ENCODE measurements around the gene GALNT5.
"Not testable (repeated sequence)": the region's sequence is repeated elsewhere in the genome, so short reads cannot be mapped to it uniquely, and the experiment has no call there.

Gene GALNT5

DNA sequence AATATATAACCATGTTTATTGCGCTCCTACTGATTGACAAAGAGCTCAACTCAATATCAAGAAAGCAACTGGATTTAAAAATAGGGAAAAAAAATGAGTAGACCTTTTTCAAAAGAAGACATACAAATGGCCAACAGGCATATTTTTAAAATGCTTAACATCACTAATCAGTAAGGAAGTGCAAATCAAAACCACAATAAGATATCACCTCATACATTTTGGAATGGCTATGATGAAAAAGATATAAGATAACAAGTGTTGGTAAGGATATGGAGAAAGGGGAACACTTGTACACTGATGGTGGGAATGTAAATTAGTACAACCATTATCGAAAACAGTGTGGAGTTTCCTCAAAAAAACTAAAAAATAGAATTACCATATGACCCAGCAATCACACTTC is 5.6 kb upstream of the GALNT5 start:
- FAIRE-seq = no peak
- DNase-seq (ENCODE audit: low spot score) = no peak

DNA sequence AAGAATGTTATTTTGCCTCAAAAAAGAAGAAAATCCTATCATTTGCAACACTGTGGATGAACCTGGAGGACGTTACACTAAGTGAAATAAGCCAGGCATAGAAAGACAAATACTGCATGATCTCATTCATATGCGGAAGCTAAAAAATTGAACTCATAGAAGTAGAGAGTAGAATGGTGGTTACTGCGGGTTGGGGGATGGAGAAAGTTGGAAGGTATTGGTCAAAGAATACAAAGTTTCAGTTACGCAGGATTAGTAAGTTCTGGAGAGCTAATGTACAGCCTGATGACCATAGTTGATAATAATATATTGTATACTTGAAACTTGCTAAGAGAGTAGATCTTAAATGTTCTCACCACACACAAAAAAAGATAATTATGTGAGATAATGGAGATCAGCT is 5.0 kb upstream of the GALNT5 start:
- no peak for DNase-seq (ENCODE audit: low spot score)
- no peak for FAIRE-seq

DNA sequence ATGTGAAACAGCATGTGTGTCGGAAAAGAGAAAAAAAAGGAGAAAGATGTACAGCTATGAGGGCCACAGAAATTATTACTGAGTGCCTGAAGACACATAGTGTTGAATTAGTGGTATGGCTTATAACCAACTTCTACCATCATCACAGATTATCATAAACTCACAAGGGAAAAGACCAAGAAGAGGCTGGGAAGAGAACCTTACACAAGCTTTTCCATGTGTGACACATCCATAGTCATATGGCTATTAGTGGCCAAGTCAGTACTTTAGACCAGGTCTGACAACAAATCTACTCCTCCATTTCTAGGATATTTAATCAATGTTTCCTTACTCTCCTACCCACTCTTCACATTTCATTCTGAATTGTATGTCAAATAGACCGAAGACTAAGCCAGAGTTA is 3.5 kb upstream of the GALNT5 start:
- FAIRE-seq (no peak), DNase-seq (ENCODE audit: low spot score) (no peak)

DNA sequence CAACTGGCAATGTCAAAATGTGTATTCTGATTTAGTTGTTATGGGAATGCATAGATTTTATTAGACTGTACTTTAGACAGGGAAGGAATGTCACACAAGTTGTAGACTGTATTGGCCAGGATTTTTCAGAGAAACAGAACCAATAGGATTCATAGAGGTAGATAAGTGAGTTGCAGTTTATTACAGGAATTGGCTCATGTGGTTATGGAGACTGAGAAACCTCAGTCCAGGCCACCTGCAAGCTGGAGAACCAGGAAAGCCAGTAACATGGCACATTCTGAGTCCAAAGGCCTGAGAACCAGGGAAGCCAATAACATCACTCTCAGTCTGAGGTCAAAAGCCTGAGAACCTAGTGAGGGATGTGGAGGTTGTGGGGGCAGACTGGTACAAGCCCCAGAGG is 1.8 kb upstream of the GALNT5 start:
- no peak for FAIRE-seq

DNA sequence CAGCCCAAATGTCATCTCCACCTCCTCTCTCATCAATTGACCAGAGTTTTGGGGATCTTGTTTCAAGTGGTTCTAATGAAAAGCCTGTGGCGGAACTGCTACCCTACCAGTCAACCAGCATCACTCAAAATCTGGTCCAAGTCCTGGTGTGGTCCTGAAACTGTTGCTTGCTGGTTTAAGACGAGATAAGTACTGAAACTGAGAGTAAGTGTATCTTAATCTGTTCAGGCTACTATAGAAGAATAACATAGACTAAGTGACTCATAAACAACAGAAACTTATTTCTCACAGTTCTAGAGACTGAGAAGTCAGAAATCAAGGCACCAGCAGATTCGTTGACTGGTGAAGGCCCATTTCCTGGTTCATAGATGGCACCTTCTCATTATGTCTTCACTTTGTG is 879 bp upstream of the GALNT5 start:
- DNase-seq (ENCODE audit: low spot score) (no peak), FAIRE-seq (no peak)

More for the DNA sequence above, 1.8 kb upstream of the GALNT5 start:
- no peak for DNase-seq (ENCODE audit: low spot score)

DNA sequence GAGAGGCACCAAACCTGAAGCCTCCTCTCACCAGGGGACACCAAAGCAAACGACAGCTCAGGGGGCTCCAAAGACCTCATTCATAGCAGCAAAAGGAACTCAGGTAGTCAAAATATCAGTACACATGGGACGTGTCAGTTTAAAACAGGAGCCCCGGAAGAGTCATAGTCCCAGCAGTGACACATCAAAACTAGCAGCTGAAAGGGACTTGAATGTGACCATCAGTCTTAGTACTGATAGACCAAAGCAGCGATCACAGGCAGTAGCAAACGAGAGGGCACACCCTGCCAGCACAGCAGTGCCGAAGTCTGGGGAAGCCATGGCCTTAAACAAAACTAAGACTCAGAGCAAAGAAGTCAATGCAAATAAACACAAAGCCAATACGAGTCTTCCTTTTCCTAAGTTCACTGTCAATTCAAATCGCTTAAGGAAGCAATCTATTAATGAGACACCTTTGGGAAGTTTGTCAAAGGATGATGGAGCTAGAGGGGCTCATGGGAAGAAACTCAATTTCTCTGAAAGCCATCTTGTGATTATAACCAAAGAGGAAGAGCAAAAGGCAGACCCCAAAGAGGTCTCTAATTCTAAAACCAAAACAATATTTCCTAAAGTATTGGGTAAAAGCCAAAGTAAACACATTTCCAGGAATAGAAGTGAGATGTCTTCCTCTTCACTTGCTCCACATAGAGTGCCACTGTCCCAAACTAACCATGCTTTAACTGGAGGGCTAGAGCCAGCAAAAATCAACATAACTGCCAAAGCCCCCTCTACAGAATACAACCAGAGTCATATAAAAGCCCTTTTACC is 1.2 kb downstream of the GALNT5 start:
- DNase-seq (ENCODE audit: low spot score) = no peak
- FAIRE-seq = no peak

DNA sequence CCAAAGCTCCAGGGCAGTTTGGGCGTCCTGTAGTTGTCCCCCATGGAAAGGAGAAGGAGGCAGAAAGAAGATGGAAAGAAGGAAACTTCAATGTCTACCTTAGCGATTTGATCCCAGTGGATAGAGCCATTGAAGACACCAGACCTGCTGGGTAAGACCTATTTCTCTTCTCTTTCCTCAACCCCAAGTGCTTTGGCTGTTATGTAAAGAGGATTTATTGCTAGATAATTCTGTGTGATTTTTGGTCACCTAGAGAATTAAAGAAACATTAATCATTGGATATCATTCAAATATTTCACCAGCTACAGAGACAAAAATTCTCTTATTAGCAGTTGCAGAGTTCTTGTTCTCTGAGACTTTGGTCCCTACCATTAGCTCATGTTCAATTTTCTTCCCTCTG is 1.9 kb downstream of the GALNT5 start:
- FAIRE-seq = no peak
- no peak for DNase-seq (ENCODE audit: low spot score)

DNA sequence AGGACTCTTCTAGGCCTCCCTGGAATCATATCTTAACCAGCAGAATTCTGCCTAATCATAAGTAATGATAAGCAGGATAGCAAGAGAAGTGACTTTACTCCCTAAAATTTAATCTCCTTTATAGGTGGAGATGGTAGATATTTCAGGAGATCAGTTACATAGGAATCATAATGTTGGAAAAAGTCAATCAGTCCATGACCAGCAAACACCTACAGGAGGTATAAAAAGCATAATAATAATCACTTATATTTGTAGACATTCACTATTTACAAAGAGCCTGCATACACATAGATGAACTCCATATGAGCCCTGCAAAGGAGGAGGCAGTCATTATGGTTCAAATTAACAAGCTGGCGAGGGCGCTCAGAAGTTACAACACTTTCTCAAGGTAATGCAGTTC is 2.5 kb downstream of the GALNT5 start:
- no peak for DNase-seq (ENCODE audit: low spot score)

DNA sequence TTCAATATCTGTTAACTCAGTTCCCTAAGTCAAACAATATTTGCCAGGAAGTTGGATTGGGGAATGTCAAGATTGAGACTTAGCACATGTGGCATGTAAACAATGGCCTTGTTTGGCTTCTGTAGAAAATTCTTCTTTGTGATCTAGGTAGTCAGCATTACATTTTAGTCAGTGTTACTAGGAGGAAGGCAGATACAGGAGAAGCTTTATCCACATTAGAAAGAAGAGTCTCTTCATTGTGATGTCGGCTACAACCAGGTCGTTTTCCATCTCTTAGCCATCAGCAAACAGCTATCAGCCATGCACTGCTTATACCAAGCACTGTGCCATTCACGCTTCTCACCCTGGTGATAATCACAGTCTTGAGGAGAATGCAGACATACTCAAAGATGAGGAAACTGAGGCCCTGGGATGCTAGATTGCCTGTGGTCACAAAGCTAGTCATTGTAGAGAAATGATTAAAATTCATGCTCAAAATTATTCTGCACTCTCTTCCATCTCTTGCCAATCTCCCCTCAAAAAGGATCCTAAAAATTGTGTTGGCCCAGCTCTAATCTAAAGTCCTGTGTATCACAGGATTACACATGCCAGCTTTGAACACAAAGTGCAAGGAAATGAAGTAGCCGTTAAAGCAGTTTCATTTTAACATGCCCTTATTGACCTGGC is 3.2 kb downstream of the GALNT5 start:
- no peak for DNase-seq (ENCODE audit: low spot score)
- FAIRE-seq = no peak

More for the DNA sequence above, 2.5 kb downstream of the GALNT5 start:
- FAIRE-seq = no peak

DNA sequence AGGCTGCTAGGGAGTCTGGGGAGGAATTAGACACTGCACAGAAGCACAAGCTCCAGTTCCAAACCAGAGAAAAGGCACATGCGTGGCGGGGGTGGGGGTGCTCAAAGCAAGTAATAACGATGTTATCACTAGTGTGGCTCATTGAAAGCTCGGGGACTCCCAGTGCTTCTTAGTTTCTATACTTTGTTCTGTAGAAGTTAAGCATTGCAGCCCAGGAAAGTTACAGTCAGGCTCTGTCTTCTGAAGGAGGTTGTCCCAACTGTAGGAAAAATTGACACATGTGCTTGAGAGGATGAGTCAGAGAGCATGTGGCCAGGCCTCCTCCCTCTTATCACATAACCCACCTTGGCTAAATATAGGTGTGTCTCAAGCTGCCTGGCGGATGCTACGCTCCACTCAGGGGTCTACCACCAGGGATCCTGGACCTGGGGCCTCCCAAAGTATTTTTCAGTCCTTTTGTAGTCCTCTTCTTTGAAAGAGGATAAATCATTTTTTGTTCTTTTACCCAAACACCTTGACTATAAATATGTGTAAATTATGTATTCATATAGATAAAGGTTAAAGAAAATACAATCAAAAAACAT is 3.8 kb downstream of the GALNT5 start:
- peak; percentile 68 for DNase-seq (ENCODE audit: low spot score)
- no peak for FAIRE-seq

DNA sequence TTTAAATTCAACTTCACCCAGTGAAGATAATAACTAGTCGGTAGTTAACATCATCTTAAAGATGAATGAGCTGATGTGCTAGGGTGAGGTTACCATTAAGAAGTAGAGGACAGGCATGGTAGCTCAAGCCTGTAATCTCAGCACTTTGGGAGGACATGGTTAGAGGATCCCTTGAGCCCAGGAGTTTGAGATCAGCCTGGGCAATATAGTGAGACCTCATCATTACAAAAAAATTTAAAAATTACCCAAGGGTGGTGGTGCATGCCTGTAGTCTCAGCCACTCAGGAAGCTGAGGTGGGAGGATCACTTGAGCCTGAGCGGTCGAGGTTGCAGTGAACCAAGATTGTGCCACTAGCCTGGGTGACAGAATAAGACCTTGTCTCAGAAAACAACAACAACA is 4.7 kb downstream of the GALNT5 start:
- FAIRE-seq (no peak), DNase-seq (ENCODE audit: low spot score) (no peak)

DNA sequence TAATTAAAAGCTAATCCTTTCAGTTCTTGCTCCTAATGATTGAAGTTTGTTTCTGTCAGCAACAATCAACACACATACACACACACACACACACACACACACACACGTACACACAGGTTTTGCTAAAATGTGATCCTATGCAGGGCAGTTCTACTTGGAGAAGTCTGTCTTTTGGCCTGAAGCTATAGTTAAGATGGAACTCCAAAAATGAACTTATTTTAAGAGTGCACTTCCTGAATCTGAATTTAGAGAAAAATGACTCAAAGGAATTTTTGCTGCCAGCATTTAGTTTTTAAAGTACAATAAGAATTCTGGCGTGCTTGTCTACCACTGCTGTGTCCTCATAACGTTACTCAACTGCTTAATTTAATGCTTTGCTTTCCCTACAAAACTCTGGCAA is 6.6 kb downstream of the GALNT5 start:
- FAIRE-seq (no peak), DNase-seq (ENCODE audit: low spot score) (no peak)

DNA sequence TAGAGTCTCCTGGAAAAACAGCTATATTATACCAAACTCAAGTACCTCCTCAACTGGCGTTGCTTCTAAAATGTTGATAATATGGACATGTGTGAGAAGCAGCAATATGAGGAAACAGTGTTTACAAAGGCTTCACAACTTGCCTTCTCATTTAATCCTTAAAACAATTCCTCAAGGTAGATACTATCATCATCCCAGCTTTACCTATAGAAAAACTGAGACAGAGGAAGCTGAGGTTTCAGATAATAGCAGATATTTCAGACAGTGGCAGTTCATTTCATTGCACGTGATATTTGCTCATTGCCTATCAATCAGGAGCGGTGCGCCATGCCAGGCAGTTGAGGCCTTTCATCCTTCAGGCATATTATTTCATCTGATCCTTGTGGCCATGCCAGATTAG is 8.3 kb downstream of the GALNT5 start:
- no peak for DNase-seq (ENCODE audit: low spot score)
- no peak for FAIRE-seq

DNA sequence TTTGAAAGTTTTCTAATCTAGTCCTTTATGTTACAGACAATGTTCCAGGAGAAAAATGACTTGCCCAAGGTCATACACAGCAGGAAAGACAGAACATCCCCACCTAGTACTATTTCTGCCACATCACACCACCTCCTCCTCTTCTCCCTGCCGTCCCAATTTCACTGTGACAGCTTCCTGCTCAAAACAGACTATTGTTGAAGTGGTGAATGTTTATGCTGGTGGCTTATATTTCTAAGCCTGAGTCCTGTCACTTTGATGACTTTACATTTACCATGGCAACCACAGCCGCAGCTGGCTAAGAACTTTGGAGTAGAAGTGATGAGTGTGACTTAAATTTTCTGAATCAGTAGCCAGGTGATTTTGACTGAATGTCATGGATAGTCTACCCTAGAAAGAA is 10.0 kb downstream of the GALNT5 start:
- FAIRE-seq = no peak
- no peak for DNase-seq (ENCODE audit: low spot score)

DNA sequence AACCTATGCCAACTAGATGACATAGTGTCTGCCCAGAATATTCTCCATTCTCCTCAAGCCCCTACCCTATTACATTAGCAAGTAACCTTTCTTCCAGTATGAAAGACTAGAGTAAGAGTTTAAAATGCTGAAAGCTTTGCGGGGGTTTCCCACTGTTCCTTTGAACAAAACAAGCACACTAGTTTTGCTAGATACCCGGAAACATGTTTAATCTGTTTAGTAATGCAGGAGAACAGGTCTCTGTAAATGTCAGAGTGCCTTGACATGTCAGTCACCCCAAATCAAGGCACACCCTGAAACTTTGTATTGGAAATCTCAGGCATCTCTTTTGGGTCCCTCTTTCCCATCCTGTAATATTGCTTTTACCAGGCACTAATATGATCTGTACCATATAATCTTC is 11.6 kb downstream of the GALNT5 start:
- DNase-seq (ENCODE audit: low spot score) (no peak), FAIRE-seq (no peak)

DNA sequence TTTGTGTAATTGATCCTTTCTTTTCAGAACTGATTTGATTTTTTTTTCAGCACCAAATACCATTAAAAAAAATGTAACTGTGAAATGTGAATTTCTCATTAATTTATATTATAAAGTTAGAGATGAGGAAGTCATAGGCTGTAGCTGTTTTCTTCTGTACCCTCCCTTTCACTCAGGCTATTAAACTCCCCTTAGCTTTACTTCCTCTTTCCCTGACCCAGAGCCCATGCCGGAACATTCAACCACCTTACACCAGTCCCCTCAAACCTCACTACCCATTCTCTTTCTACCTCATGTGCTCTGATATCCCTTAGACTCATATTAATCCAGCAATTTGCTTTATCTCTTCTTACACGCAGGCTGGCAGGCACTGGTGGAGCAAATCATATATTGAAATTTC is 12.4 kb downstream of the GALNT5 start:
- DNase-seq (ENCODE audit: low spot score) = no peak
- FAIRE-seq = no peak

DNA sequence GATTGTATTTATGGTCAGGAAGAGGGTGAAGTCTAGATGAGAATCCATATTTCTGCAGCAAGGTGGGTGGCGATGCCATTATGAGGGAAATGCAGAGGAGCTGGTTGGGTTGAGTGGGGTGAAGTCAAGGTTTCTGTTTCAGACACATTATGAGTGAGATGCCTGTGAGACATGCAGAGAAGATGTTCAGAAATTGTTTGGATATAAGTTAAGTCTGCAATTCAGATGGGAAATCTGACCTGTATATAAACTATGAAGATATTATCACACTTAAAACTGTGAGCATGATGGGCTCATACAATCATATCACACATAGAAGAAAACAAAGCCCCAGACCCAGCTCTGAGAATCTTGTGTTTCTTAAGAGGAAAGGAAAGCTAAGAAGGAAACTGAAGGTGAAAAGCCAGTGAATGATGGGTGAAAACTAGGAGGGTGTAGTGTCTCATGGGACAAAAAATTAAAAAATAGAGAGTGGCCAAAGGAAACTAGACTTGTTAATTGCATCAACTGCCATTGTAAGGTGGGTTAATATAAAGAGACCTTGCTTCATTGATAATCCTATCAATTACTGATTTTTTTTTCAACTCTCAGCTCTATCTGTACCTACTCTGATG is 14.2 kb downstream of the GALNT5 start:
- FAIRE-seq = no peak

DNA sequence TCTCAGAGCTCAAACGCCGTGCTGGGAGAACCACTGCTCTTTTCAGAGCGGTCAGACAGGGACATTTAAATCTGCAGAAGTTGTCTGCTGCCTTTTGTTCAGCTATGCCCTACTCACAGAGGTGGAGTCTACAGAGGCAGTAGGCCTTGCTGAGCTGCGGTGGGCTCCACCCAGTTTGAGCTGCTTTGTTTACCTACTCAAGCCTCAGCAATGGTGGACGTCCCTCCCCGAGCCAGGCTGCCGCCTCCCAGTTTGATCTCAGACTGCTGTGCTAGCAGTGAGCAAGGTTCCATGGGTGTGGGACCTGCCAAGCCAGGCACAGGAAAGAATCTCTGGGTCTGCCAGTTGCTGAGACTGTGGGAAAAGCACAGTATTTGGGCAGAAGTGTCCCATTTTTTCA is 21.8 kb downstream of the GALNT5 start:
- not testable (repeated sequence) for FAIRE-seq; DNase-seq (ENCODE audit: low spot score)

More for the DNA sequence above, 14.2 kb downstream of the GALNT5 start:
- no peak for DNase-seq (ENCODE audit: low spot score)

DNA sequence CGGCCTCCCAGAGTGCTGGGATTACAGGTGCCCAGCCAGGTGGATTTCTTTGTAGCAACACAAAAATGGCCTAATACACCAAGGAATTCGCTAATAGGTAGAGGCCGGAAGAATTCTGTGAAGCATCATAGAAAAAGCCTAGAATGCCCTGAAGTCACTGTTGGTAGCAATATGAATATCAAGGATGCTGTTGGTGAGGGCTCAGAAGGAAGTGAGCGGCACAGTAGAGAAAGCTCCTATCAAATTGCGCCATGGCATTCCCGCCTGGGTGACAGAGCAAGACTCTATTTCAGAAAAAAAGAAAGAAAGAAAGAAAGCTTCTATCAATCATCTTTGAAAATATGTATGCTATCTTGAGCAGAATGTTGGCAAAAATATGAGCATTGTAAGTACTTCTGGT is 23.8 kb downstream of the GALNT5 start:
- FAIRE-seq = no peak

DNA sequence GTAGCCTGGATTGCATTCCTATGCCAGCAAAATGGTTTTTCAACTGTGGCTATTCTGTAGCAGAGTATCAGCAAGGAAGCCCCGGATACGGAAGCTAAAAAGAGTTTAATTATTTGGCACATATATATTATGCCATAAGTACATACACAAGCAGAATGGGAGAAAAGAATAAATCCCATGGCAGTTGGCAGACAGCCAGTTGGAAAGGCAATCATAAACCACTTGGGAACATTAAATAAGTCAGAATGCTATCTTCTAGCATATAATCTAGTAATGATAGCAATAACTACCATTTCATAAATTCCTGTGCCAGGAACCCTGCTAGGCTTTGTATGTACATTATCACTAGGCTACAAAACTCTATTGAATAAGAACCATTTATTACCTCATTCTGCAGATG is 26.0 kb downstream of the GALNT5 start:
- DNase-seq (ENCODE audit: low spot score) = no peak
- no peak for FAIRE-seq

More for the DNA sequence above, 23.8 kb downstream of the GALNT5 start:
- no peak for DNase-seq (ENCODE audit: low spot score)

DNA sequence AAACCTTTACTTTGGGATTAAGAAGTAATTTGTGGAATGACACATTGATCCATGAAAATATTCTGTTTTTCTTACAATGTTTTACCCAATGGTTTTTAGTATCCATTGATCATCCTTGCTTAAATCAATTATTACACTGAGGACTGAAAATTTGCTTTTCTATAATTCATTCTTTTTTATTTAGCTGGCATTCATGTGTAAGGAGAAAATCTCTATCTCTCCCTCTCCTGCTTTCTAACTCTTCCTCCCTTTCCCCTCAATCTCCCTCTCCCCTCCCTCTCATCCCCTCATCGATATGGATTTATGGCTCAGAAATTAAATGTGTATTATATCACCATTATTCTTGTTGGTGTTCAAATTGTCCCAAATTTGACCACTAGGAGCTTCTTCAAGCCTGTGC is 29.7 kb downstream of the GALNT5 start:
- no peak for DNase-seq (ENCODE audit: low spot score)
- no peak for FAIRE-seq

DNA sequence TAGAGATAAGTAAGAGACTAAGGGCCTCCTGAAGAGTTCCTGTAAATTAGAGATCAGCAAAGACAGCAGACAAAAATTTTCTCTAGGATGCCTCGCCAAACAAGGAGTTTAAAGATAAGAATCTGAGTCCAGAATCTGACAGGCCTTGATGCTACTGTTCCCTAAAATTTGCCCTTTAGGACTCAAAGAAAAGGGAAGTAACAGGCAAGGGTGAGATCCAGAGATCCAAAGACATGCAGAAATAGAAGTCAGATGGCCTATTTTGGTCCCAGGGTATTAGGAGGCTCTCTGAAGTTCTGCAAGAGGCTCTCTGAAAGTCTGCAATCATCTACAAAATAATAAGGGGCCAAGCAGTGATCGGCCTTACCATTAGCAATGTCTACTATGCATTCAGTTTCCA is 33.0 kb downstream of the GALNT5 start:
- no peak for FAIRE-seq
- DNase-seq (ENCODE audit: low spot score) = no peak

All from RCC 7860 (cell line).